Memory B cell (primary cell): ENCODE measurements around the gene KIAA1755.
"Not testable (repeated sequence)": the region's sequence is repeated elsewhere in the genome, so short reads cannot be mapped to it uniquely, and the experiment has no call there.

Source experiments
- ATAC-seq: fragments of 150-1000 bp; cut with Tn5 transposase; 2 replicates; pipeline ENCODE4 v1.10.0; 2021; ENCODE audit warnings: low read depth, mild to moderate bottlenecking, moderate library complexity
- DNase-seq, 2 donors: peaks; one replicate each; pipeline ENCODE4 v3.0.0; 2022; ENCODE audit warnings: low spot score in 2 of 2
- H3K27ac Mint-ChIP-seq: one replicate; pipeline ENCODE4 v1.8.0; 2022; ENCODE audit warnings: mild to moderate bottlenecking, moderate library complexity, mixed read lengths
- H3K27me3 Mint-ChIP-seq: one replicate; pipeline ENCODE4 v1.8.0; 2022; ENCODE audit warnings: mixed read lengths
- H3K36me3 Mint-ChIP-seq: one replicate; pipeline ENCODE4 v1.8.0; 2022; ENCODE audit warnings: mild to moderate bottlenecking, mixed read lengths
- H3K4me1 Mint-ChIP-seq: one replicate; pipeline ENCODE4 v1.8.0; 2022; ENCODE audit warnings: mixed read lengths
- H3K4me3 Mint-ChIP-seq: one replicate; pipeline ENCODE4 v1.8.0; 2022; ENCODE audit warnings: mild to moderate bottlenecking, moderate library complexity, mixed read lengths
- H3K9me3 Mint-ChIP-seq: one replicate; pipeline ENCODE4 v1.8.0; 2022; ENCODE audit warnings: mixed read lengths

KIAA1755 gene

GRCh38 chr20:38247725-38248124 lies 12.8 kb downstream of the KIAA1755 start:
- Mint-ChIP-seq H3K9me3 (peaks cover 16% of the 10 kb centered on the region), H3K27me3 (peaks cover 21% of the 10 kb centered on the region)
- not testable (repeated sequence) for H3K36me3 Mint-ChIP-seq, H3K27ac Mint-ChIP-seq, DNase-seq, ATAC-seq, H3K4me1 Mint-ChIP-seq, H3K4me3 Mint-ChIP-seq

GRCh38 chr20:38247166-38247509 lies 13.4 kb downstream of the KIAA1755 start:
- ATAC-seq = no peak
- Mint-ChIP-seq H3K27ac (no peak overlapping the region), H3K9me3 (peaks cover 16% of the 10 kb centered on the region), H3K4me1 (peaks cover 5% of the 10 kb centered on the region), H3K27me3 (peaks cover 20% of the 10 kb centered on the region), H3K36me3 (peaks cover 6% of the 10 kb centered on the region), H3K4me3 (no peak overlapping the region)
- DNase-seq = no peak

- DNase-seq (no peak), ATAC-seq (no peak)
- no peak overlapping the region for H3K4me3 Mint-ChIP-seq
- H3K9me3 Mint-ChIP-seq = peaks cover 18% of the 10 kb centered on the region
- peaks cover 5% of the 10 kb centered on the region for H3K4me1 Mint-ChIP-seq
- peaks cover 6% of the 10 kb centered on the region for H3K36me3 Mint-ChIP-seq
- H3K27ac Mint-ChIP-seq = no peak overlapping the region
- H3K27me3 Mint-ChIP-seq = peaks cover 19% of the 10 kb centered on the region
Observed at GRCh38 chr20:38246357-38247165, 14.0 kb downstream of the KIAA1755 start.

- H3K27me3 Mint-ChIP-seq = peaks cover 19% of the 10 kb centered on the region
- peaks cover 4% of the 10 kb centered on the region for H3K4me1 Mint-ChIP-seq
- peaks cover 18% of the 10 kb centered on the region for H3K9me3 Mint-ChIP-seq
- no peak for DNase-seq
- no peak for ATAC-seq
- no peak overlapping the region for H3K4me3 Mint-ChIP-seq
- H3K36me3 Mint-ChIP-seq = peaks cover 6% of the 10 kb centered on the region
- no peak overlapping the region for H3K27ac Mint-ChIP-seq
Observed at GRCh38 chr20:38245753-38246152, 14.8 kb downstream of the KIAA1755 start.

GRCh38 chr20:38243709-38244020 lies 16.9 kb downstream of the KIAA1755 start:
- H3K4me3 Mint-ChIP-seq = no peak overlapping the region

DNA sequence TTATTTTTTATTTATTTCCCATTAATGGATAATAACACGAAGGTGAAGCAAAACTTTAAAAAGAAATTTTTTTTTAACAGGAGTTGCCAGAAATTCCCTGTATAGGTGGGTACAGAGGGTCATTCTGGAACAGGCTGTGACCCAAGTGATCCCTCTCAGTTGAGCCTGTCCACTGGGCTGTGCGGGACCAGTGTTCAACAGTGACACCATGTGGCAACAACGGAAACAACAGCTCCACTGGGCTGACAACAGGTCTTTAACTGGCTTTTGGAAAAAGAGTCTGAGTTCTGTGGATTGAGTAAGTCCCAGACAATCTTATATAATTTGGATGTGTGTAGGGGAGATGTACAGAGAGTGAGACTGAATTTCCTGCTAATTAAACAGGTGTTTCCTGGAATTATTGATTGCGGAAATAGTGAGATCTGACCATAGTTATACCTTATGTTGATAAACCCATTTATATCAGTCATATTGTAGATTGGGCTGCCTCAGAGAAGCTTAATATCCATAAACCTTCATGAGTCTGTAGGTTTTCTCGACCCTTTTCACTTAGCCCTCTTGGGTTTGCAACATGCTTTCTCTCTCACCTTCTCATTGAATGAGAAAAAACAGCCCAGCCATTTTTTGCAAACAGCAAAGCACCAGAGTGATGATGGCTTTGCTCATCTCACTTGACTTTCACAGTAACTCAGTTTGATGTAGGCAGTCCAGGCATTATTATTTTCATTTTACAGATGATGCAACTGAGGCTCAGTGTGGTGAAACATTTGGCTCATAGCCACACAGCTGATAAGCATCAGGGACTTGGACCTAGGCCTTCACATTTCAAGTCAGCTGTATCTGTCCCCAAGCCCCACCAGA lies 17.5 kb downstream of the KIAA1755 start:
- DNase-seq (no peak), ATAC-seq (no peak)
- Mint-ChIP-seq H3K9me3 (peaks cover 22% of the 10 kb centered on the region), H3K4me3 (no peak overlapping the region), H3K27ac (no peak overlapping the region), H3K27me3 (peaks cover 23% of the 10 kb centered on the region), H3K36me3 (peaks cover 8% of the 10 kb centered on the region), H3K4me1 (no peaks in the 10 kb centered on the region)

More at GRCh38 chr20:38243709-38244020, 16.9 kb downstream of the KIAA1755 start:
- no peak for ATAC-seq
- no peaks in the 10 kb centered on the region for H3K4me1 Mint-ChIP-seq
- H3K36me3 Mint-ChIP-seq = peaks cover 8% of the 10 kb centered on the region
- H3K27ac Mint-ChIP-seq = no peak overlapping the region
- H3K27me3 Mint-ChIP-seq = peaks cover 23% of the 10 kb centered on the region
- no peak for DNase-seq
- peaks cover 22% of the 10 kb centered on the region for H3K9me3 Mint-ChIP-seq

- Mint-ChIP-seq H3K36me3 (peaks cover 4% of the 10 kb centered on the region), H3K9me3 (peaks cover 19% of the 10 kb centered on the region), H3K27ac (no peak overlapping the region), H3K4me3 (no peak overlapping the region), H3K4me1 (no peaks in the 10 kb centered on the region), H3K27me3 (peaks cover 14% of the 10 kb centered on the region)
- ATAC-seq (no peak), DNase-seq (no peak)
Observed at GRCh38 chr20:38241201-38241600, 19.3 kb downstream of the KIAA1755 start.

- DNase-seq (no peak), ATAC-seq (no peak)
- Mint-ChIP-seq H3K4me1 (no peaks in the 10 kb centered on the region), H3K36me3 (peaks cover 2% of the 10 kb centered on the region), H3K4me3 (no peak overlapping the region), H3K27ac (no peak overlapping the region), H3K9me3 (peaks cover 13% of the 10 kb centered on the region), H3K27me3 (peaks cover 7% of the 10 kb centered on the region)
Observed at GRCh38 chr20:38239441-38239840, 21.1 kb downstream of the KIAA1755 start.

DNA sequence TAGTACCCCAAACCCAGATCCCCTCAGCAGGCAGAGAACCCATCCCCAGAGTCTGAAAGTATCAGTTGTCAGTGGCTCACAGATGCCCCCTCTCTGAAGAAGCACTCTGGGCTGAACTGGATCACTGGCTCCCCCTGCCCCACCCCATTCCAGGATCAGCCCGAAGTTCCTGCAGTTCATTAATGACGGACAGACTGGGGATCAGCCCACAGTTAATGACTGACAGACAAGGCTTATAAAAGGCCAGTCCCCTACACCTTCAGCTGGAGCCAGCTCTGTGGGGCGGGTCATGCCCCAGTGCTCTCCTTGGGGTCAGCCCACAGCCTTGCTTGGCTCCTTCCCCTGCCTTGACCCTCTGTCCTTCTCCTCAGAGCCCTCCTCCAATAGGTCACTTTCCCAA lies 21.7 kb downstream of the KIAA1755 start:
- Mint-ChIP-seq H3K27ac (no peak overlapping the region), H3K4me3 (no peak overlapping the region), H3K36me3 (peaks cover 2% of the 10 kb centered on the region), H3K9me3 (peaks cover 10% of the 10 kb centered on the region), H3K27me3 (peaks cover 6% of the 10 kb centered on the region), H3K4me1 (no peaks in the 10 kb centered on the region)
- DNase-seq (no peak), ATAC-seq (no peak)

- DNase-seq = no peak
- H3K4me1 Mint-ChIP-seq = no peaks in the 10 kb centered on the region
Observed at GRCh38 chr20:38237381-38237780, 23.2 kb downstream of the KIAA1755 start.

DNA sequence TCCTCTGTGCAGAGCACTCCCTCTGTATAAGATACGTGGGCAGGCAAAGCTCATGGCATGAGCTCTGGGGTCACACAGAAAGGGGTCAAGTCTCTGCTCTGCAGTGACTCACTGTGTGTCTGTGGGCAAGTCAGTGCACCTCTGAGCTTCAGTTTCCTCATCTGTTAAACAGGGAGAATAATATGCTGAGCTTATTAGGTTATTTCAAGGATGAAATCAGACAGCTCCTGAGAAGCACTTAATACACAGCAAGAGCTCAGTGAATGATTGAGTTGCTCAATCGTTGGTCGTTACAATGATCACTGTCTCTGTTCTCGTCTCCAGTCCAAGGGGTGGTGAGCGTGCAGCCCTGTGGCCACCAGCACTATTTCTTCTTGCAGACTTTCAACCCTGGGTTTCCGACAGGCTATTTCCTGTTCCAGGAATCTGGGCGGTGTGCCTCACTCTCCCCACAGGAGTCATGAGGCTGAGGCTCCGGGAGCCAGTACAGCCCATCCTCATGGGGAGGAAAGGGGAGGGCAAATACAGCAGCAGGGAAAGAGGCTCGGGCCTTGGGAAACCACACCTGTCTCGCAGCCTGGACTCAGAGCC lies 28.9 kb downstream of the KIAA1755 start:
- Mint-ChIP-seq H3K4me3 (no peak overlapping the region), H3K9me3 (no peaks in the 10 kb centered on the region), H3K36me3 (no peaks in the 10 kb centered on the region), H3K4me1 (no peaks in the 10 kb centered on the region), H3K27me3 (peaks cover 7% of the 10 kb centered on the region), H3K27ac (no peak overlapping the region)
- DNase-seq (no peak), ATAC-seq (no peak)

More at GRCh38 chr20:38237381-38237780, 23.2 kb downstream of the KIAA1755 start:
- no peak overlapping the region for H3K4me3 Mint-ChIP-seq
- ATAC-seq = no peak
- peaks cover 2% of the 10 kb centered on the region for H3K36me3 Mint-ChIP-seq
- H3K9me3 Mint-ChIP-seq = peaks cover 7% of the 10 kb centered on the region
- H3K27me3 Mint-ChIP-seq = peaks cover 6% of the 10 kb centered on the region
- no peak overlapping the region for H3K27ac Mint-ChIP-seq

DNA sequence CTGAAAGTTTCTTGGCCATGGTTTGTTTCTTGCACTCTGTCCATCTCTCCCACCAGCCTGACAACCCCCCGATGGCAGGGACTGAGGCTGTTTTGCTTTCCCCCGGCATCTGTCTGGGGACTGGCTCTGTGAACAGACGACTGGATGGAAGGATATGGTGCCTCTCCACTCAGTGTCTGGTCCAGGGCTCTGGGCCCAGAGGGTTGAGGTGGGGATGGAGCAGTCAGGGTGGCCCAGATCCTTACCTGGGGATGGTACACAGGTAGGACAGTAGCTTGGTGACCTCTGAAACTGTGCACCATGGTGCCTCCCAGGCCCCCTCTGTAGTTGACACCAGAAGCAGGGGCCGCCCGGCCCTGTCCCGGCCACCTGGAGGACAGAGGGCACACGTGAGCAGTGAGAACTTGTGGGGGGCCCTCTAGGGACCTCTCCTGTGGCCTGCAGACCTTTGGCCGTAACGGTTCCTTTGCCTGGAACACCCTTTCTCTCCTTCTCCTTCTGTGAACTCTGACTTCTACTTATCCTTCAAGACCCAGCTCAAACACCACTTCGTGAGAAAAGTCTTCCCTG lies 29.5 kb downstream of the KIAA1755 start:
- no peaks in the 10 kb centered on the region for H3K4me1 Mint-ChIP-seq
- no peaks in the 10 kb centered on the region for H3K9me3 Mint-ChIP-seq
- H3K27me3 Mint-ChIP-seq = peaks cover 7% of the 10 kb centered on the region
- DNase-seq (no peak), ATAC-seq (no peak)
- no peaks in the 10 kb centered on the region for H3K36me3 Mint-ChIP-seq
- H3K4me3 Mint-ChIP-seq = no peak overlapping the region
- H3K27ac Mint-ChIP-seq = no peak overlapping the region

DNA sequence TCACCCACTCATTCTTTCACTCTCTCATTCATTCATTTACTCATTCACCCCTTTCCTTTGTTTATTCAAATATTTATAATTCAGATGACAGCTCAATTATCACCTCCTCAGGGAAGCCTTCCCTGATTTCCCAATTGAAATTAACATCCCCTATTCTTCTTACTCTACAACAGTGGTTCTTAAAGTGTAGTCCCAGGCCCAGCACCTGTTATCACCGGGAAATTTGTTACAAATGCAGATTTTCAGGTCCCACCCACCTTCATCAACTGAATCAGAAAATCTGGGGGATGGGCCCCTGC lies 30.3 kb downstream of the KIAA1755 start:
- H3K9me3 Mint-ChIP-seq = no peaks in the 10 kb centered on the region
- no peak overlapping the region for H3K27ac Mint-ChIP-seq
- no peaks in the 10 kb centered on the region for H3K36me3 Mint-ChIP-seq
- ATAC-seq (no peak), DNase-seq (no peak)
- no peaks in the 10 kb centered on the region for H3K4me1 Mint-ChIP-seq
- H3K27me3 Mint-ChIP-seq = peaks cover 7% of the 10 kb centered on the region
- H3K4me3 Mint-ChIP-seq = no peak overlapping the region
